HG03025 (cell line): Measurements from ENCODE around the gene MED7.
A peak's percentile ranks its signal among the peaks of the same experiment; 100 is the strongest.

Experiments used
- ATAC-seq: cut with Tn5 transposase; IDR thresholded peaks from one replicate; pipeline ENCODE4 v1.9.1; 2021; ENCODE audit warnings: mild to moderate bottlenecking, moderate library complexity; ENCODE audit not compliant: unreplicated experiment, low FRiP score

MED7 gene

DNA sequence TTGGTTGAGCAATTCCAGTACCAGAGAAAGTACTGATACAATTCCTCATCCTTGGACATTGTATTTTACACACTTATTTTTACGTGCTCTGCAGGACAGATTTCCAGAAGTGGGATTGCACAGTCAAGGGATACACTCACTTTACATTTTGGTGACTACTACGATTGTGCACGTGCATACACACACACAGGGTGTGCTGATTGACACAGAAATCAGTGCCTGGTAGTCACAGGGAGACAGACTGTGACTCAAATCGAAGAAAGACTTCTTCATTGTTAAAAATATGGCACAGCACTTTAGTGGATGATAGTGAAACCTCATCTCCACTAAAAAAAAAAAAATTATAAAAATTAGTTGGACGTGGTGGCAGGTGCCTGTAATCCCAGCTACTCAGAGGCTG is 21.9 kb upstream of the MED7 start:
- no peak for ATAC-seq

DNA sequence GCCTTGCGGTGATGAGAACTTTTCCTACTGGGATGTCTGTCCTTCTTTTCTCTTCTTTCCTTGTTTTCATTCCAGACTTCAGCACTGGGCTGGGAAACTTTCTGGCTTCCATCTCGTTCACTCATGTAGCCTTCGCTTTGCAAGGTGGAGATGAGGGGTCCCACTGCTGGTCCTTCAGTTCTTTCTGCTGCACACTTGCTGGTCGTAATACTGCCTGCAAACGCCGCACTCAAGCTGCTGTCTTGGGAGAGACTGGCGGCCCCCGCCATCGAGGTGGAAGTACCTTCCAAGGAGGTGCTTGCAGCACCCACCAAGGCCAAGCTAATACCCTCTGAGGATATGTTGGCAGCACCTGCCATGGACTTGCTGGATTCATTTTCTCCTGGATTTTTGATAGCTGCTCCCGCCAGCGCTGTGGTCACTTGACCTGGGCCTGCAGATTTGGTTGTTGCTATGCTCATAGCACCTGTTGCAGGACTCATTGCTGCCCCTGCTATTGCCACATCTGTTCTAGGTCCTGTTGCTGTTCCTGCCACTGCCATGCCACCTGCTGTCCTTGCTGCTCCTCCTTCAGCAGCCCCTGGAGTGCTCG is 20.4 kb upstream of the MED7 start:
- ATAC-seq = no peak

DNA sequence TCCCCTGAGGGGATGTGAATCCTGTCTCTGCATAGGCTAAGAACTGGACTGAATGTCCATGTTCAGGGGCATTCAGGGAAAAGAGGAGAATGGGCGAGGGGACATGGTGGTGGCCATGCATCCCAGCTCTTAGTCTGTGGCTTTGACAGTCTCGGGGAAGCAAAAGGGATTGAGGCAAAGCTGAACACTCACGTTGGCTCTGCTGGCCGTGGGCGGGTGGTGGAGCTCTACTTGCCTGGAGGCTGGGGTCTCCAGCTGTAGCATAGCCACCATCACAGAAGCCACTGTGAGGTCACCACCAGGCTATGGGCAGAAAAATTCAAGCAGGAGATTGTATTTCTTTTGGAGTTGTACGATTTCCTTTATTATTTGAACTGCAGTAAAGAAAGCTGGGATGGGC is 19.3 kb upstream of the MED7 start:
- no peak for ATAC-seq

DNA sequence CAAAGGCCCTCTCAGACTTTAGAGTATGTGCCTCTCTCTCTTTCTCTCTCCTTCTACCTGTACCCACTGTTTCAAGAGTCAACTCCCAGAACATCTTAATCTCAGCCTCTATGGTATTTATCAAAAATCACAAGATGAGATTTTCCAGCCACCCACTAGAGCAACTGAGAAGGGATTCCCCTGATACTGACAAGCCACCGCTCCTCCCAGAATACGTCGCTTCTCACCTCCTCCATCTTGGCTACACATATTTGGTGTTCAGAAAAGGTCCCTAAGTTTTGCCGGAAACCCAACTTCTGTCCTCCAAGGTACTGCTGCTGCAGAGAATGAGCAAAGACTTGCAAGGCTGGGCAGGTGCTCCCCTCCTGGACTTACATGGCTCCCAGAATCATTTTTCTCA is 17.3 kb upstream of the MED7 start:
- no peak for ATAC-seq

DNA sequence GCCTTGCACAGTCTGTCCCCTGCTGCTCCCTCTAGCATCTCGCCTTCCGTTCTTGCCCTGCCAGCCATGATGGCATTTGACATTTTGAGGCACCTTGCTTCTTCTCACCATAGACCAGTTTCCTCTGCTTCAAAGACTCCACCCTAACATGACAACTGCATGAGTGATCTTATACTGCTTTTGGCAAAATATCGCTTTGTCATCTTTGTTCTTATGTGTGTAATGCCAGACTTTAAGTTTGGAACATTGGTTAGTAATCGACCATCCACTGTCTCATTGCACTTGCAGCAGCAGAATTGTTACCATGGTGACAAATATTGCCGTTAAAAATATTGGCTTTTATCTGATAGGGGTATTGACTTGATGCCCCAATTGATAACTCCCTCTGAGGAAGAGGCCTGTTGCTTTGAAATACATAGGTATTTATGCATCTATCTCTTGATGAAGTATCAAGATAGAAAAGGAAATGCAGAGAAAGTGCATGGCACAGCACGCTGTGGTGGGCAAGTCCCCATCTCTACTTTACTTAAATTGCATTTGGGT is 16.6 kb upstream of the MED7 start:
- ATAC-seq = no peak

DNA sequence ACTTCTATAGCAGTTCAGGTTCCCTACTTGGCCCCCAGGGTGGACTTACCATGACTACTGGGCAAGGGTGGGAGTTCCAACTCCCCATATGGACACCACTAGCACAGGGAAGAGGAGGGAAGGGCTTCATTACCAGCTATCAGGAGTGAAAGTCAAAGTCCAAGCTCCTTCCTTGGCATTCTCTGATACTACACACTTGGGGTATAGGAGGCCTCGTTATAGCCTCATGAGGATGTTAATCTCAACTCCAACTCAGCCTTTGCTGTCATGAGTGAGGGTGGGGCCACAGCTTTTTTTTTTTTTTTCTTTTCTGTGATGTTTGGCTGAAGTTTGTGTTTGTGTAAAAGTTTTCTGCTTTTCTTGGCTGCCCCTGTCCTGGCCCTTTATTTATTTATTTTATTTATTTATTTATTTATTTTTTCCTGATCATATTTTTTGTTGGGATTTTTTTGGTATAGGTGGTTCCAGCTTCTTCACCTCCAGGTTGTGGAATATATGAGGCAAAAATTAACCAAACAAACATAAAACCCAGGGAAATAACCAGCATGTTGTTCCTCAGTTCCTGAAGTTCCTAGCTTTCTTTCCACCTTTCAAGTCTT is 14.7 kb upstream of the MED7 start:
- no peak for ATAC-seq

GRCh38 chr5:157155297-157155696 is 12.6 kb upstream of the MED7 start:
- no peak for ATAC-seq

GRCh38 chr5:157150995-157151394 is 8.3 kb upstream of the MED7 start:
- ATAC-seq = no peak

DNA sequence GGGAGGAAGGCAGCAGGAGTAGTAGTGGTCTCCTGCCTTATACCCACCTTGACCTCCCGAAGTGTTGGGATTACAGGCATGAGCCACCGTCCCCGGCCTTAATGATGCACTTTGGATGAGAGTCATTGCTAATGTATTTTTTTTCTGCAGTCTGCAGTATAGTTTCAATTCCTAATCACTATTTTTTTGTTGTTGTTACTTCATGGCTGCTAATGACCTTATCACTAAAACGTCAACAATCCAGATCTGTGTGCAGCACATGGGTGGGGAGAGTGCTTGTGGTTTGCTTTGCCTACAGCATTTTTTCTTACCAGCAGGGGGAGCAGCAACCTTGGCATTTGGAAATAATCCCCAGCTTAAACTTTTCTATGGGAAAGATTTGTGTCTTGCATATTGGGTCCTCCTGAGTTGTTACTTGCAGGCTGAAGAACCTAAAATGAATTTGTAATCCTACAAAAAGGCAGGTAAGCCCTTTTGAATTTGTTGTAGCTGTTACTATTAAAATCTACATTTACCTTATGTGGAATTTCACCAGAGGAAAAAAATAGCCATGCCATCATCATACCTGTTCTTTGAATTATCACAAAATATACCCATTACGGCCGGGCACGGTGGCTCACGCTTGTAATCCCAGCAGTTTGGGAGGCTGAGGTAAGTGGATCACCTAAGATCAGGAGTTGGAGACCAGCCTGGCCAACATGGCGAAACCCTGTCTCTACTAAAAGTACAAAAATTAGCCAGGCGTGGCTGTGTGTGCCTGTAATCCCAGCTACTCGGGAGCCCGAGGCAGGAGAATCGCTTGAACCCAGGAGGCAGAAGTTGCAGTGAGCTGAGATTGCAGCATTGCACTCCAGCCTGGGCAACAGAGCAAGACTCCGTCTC is 6.3 kb upstream of the MED7 start:
- ATAC-seq = no peak

DNA sequence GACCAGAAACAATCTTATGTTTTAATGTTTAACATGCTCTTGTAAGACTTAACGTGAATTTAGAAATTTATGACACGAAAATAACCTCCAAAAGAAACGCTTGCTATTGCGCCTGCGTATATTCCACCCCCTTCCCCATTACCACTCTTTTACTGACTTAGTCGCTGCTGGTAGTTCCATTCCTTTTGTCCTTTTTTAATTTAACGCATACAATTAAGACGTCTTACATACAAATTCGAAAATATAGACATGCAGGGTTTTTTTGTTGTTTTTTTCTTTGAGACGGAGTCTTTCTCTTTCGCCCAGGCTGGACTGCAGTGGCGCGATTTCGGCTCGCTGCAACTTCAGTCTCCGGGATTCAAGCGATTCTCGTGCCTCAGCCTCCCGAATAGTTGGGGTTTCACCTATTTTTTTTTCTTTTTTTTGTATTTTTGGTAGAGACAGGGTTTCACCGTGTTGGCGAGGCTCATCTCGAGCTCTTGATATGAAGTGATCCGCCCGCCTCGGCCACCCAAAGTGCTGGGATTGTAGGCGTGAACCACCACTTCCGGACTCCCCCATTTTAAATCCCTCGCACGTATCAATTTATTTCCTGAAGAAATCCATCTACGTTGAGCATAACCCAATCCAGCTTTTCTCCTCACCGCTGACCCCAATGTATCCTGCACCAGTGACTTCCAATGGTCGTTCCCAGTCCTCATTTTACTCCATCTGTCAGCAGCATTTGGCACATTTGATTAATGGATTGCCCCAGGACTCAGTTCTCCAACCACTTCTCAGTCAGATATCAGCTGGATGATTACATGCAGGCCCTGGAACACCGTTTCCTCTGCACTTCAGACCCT is 684 bp upstream of the MED7 start:
- ATAC-seq = peak; percentile 41

DNA sequence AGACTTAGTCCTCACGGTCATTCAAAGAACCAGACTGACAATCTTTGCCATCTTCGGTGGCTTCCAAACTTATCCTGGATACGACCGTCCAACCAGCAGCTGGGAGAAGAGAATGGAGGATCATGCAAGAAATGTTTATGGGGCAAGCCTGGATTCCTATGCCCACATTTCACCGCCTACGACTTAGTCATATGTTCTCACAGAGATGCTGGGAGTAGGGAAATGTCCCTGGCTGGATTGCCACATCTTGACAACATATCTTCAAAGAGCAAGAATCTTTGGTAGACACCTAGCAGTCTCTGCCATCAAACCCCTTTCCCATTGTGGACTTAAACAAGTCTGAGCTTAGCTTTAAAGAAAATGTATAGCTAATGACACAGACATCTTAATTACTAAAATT is 5.0 kb downstream of the MED7 start:
- no peak for ATAC-seq

DNA sequence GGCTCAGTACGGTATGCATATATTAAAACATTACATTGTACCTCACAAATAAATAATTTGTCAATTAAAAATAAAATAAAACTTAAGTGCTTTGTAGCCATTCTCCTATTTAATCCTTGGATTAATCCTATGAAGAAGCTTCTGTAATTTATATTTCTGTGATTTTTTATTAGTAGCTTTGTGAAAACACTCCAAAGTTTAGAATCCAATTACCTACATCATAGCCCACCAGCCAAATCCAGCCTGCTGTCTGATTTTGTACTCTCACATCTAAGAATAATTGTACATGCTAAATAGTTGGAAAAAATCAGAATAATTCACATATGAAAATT is 10.4 kb downstream of the MED7 start:
- no peak for ATAC-seq

- ATAC-seq = no peak
Observed at GRCh38 chr5:157130925-157131324, 11.7 kb downstream of the MED7 start.

DNA sequence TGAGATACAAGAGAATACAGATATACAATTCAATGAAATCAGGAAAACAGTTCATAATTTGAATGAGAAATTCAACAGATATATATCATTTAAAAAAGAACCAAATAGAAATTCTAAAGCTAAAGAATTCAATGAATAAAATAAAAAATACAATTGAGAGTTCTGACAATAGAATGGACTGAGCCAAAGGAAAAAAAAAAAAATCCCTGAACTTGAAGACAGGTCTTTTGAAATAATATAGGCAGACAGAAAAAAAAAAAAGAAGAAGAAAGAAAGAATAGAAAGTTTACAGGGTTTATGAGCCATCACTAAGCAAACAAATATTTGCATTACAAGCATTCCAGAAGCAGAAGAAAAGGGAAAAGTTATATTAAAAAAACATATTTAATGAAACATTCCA is 21.0 kb downstream of the MED7 start:
- ATAC-seq = no peak

- no peak for ATAC-seq
Observed at GRCh38 chr5:157120102-157120501, 22.6 kb downstream of the MED7 start.

GRCh38 chr5:157116483-157116954 is 26.1 kb downstream of the MED7 start:
- ATAC-seq = peak; percentile 81

DNA sequence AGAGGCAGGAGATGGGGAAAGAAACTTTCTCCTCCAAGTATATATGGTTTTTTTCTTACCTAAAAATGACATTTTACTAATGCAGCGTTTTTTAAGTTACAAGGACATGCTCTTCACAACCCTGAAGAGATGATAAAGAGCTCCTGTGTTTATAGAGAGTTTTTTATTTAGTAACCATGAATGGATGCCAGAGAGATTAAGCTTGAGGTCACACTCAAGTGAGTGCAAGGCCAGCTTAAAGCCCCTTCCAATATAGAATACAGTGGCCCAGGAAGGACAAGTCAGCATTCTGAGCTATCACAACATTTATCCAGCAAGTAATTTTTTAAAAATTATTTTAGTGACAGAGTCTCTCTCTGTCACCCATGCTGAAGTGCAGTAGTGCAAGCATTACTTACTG is 27.2 kb downstream of the MED7 start:
- ATAC-seq = no peak

DNA sequence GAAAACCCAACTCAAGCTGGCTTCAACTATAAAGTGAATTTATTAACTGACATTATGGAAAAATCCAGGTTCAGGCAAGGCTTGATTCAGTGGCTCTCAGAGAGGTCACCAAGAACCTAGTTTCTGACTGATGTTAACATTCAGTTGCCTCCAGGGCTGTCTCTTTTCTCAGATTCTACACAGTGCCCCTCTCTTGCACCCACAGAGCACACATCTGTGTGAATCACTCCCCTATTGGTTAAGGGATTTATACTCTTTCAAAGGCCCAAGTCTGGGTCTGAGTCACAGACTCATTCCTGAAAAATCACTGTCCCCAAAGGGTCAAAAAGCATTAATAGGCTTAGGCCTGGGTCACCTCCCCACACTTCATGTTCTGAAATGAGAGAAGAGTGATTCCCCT is 27.7 kb downstream of the MED7 start:
- no peak for ATAC-seq

- no peak for ATAC-seq
Observed at GRCh38 chr5:157113002-157113401, 29.7 kb downstream of the MED7 start.

GRCh38 chr5:157109744-157110143 is 32.9 kb downstream of the MED7 start:
- ATAC-seq = peak; percentile 73

DNA sequence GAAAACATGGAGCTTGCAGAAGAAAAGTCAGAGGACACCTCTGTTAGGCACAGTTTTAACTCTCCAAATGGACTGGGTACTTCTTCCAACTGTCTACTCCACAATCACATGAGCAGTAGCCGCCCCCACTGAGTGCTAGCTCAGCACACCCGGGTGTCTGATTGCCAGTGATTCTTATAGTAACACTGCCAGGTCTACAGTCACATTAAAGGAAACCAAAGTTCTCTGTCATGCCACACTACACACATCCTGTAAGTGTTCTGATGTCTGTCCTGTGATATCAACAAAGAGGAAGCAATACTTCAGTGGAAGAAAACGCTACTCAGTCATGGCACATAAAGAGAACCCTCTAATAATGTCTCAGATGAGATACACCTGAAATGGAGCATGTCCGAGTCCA is 33.7 kb downstream of the MED7 start, which contains the start of gene HAVCR2:
TSS of gene HAVCR2 (minus strand) at position 69 of the 400 bp plus-strand sequence. CDS start at position 8, 61 bp downstream.
- ATAC-seq = peak; percentile 75
